Activated gamma-delta T cell treated with anti-CD3 and anti-CD28 coated beads, Interleukin-2, amount 50 U/mL, for 16 hours (primary cell): ENCODE results near the gene SLC39A6.
"Not testable (repeated sequence)": the region's sequence is repeated elsewhere in the genome, so short reads cannot be mapped to it uniquely, and the experiment has no call there.

Experiments
- DNase-seq: peaks from one replicate; pipeline ENCODE4 v3.0.0-alpha.2; 2020; ENCODE audit warnings: low read depth

The SLC39A6 gene

GRCh38 chr18:36096955-36097354 is 32.2 kb downstream of the SLC39A6 start:
- no peak for DNase-seq

- no peak for DNase-seq
These were observed 33.1 kb downstream of the SLC39A6 start for GRCh38 chr18:36095936-36096519.

GRCh38 chr18:36094431-36094830 is 34.7 kb downstream of the SLC39A6 start:
- no peak for DNase-seq

GRCh38 chr18:36092116-36092515 is 37.0 kb downstream of the SLC39A6 start:
- not testable (repeated sequence) for DNase-seq

- DNase-seq: no peak
These were observed 40.1 kb downstream of the SLC39A6 start for GRCh38 chr18:36089001-36089400.

GRCh38 chr18:36088256-36088655 is 40.9 kb downstream of the SLC39A6 start:
- DNase-seq: no peak

GRCh38 chr18:36086186-36086585 is 43.0 kb downstream of the SLC39A6 start:
- no peak for DNase-seq

GRCh38 chr18:36085195-36085594 is 43.9 kb downstream of the SLC39A6 start:
- DNase-seq: no peak

GRCh38 chr18:36083729-36084128 is 45.4 kb downstream of the SLC39A6 start:
- DNase-seq: no peak

GRCh38 chr18:36081118-36081517 is 48.0 kb downstream of the SLC39A6 start:
- not testable (repeated sequence) for DNase-seq

GRCh38 chr18:36078751-36079529 is 50.2 kb downstream of the SLC39A6 start:
- DNase-seq: no peak

- not testable (repeated sequence) for DNase-seq
These were observed 51.4 kb downstream of the SLC39A6 start for GRCh38 chr18:36077764-36078163.

- DNase-seq: no peak
These were observed 53.1 kb downstream of the SLC39A6 start for GRCh38 chr18:36075862-36076587.

GRCh38 chr18:36074435-36074834 is 54.7 kb downstream of the SLC39A6 start:
- no peak for DNase-seq

GRCh38 chr18:36073676-36074075 is 55.5 kb downstream of the SLC39A6 start:
- no peak for DNase-seq

GRCh38 chr18:36072406-36072805 is 56.7 kb downstream of the SLC39A6 start:
- DNase-seq: not testable (repeated sequence)

GRCh38 chr18:36067055-36067957 is 61.8 kb downstream of the SLC39A6 start, which contains the start of gene RPRD1A:
Gene RPRD1A, minus strand, starts transcription at chr18:36067559. Its CDS starts 155 bp downstream, at chr18:36067404.
- DNase-seq: peak; percentile 97

GRCh38 chr18:36066686-36067054 is 62.5 kb downstream of the SLC39A6 start:
- no peak for DNase-seq

- DNase-seq: no peak
These were observed 63.1 kb downstream of the SLC39A6 start for GRCh38 chr18:36066001-36066400.

GRCh38 chr18:36064809-36065079 is 64.4 kb downstream of the SLC39A6 start:
- not testable (repeated sequence) for DNase-seq

GRCh38 chr18:36064027-36064808 is 64.9 kb downstream of the SLC39A6 start:
- DNase-seq: no peak
